PC-9 (cell line): Measurements from ENCODE around the gene FOLR1.

Experiments used
- EZH2 ChIP-seq: fragments of 200-600 bp; sonication (generic); IDR thresholded peaks from 2 replicates; pipeline ENCODE4 v1.8.0; 2017; ENCODE audit warnings: antibody characterized with exemption, low read depth
- TF ChIP-seq, protein P1 (sequence below): fragments of 200-600 bp; sonication (generic); conservative IDR thresholded peaks from 2 replicates; pipeline ENCODE4 v1.6.1; 2017; ENCODE audit warnings: mixed run types, antibody characterized with exemption, mild to moderate bottlenecking, moderate library complexity

GRCh38 chr11:72228229-72228843 is 36.4 kb downstream of the FOLR1 start:
- TF ChIP-seq EZH2, result no peak
- TF ChIP-seq, protein P1, sequence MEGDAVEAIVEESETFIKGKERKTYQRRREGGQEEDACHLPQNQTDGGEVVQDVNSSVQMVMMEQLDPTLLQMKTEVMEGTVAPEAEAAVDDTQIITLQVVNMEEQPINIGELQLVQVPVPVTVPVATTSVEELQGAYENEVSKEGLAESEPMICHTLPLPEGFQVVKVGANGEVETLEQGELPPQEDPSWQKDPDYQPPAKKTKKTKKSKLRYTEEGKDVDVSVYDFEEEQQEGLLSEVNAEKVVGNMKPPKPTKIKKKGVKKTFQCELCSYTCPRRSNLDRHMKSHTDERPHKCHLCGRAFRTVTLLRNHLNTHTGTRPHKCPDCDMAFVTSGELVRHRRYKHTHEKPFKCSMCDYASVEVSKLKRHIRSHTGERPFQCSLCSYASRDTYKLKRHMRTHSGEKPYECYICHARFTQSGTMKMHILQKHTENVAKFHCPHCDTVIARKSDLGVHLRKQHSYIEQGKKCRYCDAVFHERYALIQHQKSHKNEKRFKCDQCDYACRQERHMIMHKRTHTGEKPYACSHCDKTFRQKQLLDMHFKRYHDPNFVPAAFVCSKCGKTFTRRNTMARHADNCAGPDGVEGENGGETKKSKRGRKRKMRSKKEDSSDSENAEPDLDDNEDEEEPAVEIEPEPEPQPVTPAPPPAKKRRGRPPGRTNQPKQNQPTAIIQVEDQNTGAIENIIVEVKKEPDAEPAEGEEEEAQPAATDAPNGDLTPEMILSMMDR, result no peak
